H9 (cell line): ENCODE data around the gene MAPK7. TPM values are rescaled to one million over a fixed set of nuclear protein-coding genes. Genes with fewer than 3 reads are reported as not detected.

Experiments used
- DNase-seq: peaks from one replicate; pipeline ENCODE4 v3.0.0-alpha.2; 2017
- H2AFZ ChIP-seq: one replicate; pipeline ENCODE4 v1.6.1; 2013; ENCODE audit warnings: mild to moderate bottlenecking, low read length, control low read depth, moderate library complexity
- H2AK5ac ChIP-seq: 2 replicates; pipeline ENCODE4 v1.6.1; 2013; ENCODE audit warnings: low read length, control low read depth, mixed read lengths; ENCODE audit not compliant: insufficient read length
- H2BK120ac ChIP-seq: one replicate; pipeline ENCODE4 v1.6.1; 2013; ENCODE audit warnings: low read depth, mild to moderate bottlenecking, low read length, control low read depth, inconsistent platforms; ENCODE audit not compliant: poor library complexity, severe bottlenecking
- H2BK12ac ChIP-seq: 2 replicates; pipeline ENCODE4 v1.6.1; 2013; ENCODE audit warnings: low read length, control low read depth, mixed read lengths, low read depth; ENCODE audit not compliant: insufficient read length
- H2BK15ac ChIP-seq: 2 replicates; pipeline ENCODE4 v1.6.1; 2013; ENCODE audit warnings: low read depth, low read length, control low read depth
- H2BK20ac ChIP-seq: one replicate; pipeline ENCODE4 v1.6.1; 2013; ENCODE audit warnings: low read depth, mild to moderate bottlenecking, low read length, control low read depth, inconsistent platforms; ENCODE audit not compliant: poor library complexity, severe bottlenecking
- H2BK5ac ChIP-seq: 2 replicates; pipeline ENCODE4 v1.6.1; 2013; ENCODE audit warnings: low read length, control low read depth, mixed read lengths; ENCODE audit not compliant: insufficient read length
- H3K14ac ChIP-seq: 2 replicates; pipeline ENCODE4 v1.6.1; 2013; ENCODE audit warnings: low read length, control low read depth; ENCODE audit not compliant: insufficient read depth
- H3K18ac ChIP-seq: 2 replicates; pipeline ENCODE4 v1.6.1; 2013; ENCODE audit warnings: low read depth, mild to moderate bottlenecking, mixed read lengths, low read length, control low read depth; ENCODE audit not compliant: insufficient read length
- H3K23ac ChIP-seq: 2 replicates; pipeline ENCODE4 v1.6.1; 2013; ENCODE audit warnings: low read length, control low read depth, mixed read lengths, low read depth; ENCODE audit not compliant: insufficient read length
- H3K23me2 ChIP-seq: 2 replicates; pipeline ENCODE4 v1.6.1; 2013; ENCODE audit warnings: low read depth, mild to moderate bottlenecking, mixed read lengths, low read length, control low read depth; ENCODE audit not compliant: insufficient read length, poor library complexity, severe bottlenecking
- H3K27ac ChIP-seq: 2 replicates; pipeline ENCODE4 v1.5.1; 2013; ENCODE audit warnings: low read length, control low read depth, mixed read lengths, low read depth; ENCODE audit not compliant: insufficient read length
- H3K27me3 ChIP-seq: 2 replicates; pipeline ENCODE4 v1.6.1; 2013; ENCODE audit warnings: low read length, control low read depth, inconsistent platforms; ENCODE audit not compliant: insufficient read depth
- H3K4ac ChIP-seq: 2 replicates; pipeline ENCODE4 v1.6.1; 2013; ENCODE audit warnings: low read depth, mild to moderate bottlenecking, control low read depth, inconsistent platforms, low read length, moderate library complexity
- H3K4me1 ChIP-seq: 2 replicates; pipeline ENCODE4 v1.6.1; 2013; ENCODE audit warnings: low read length, control low read depth, inconsistent platforms; ENCODE audit not compliant: insufficient read depth
- H3K4me2 ChIP-seq: 2 replicates; pipeline ENCODE4 v1.6.1; 2013; ENCODE audit warnings: low read length, control low read depth, mixed read lengths; ENCODE audit not compliant: insufficient read length, insufficient read depth
- H3K56ac ChIP-seq: 2 replicates; pipeline ENCODE4 v1.6.1; 2013; ENCODE audit warnings: low read depth, mild to moderate bottlenecking, mixed read lengths, low read length, control low read depth; ENCODE audit not compliant: insufficient read length
- H3K79me1 ChIP-seq: 2 replicates; pipeline ENCODE4 v1.6.1; 2013; ENCODE audit warnings: low read depth, mild to moderate bottlenecking, moderate library complexity, low read length, control low read depth, inconsistent platforms; ENCODE audit not compliant: insufficient read depth, poor library complexity, severe bottlenecking
- H3K79me2 ChIP-seq: 2 replicates; pipeline ENCODE4 v1.6.1; 2013; ENCODE audit warnings: low read length, control low read depth, inconsistent platforms; ENCODE audit not compliant: insufficient read depth
- H3K9ac ChIP-seq: 2 replicates; pipeline ENCODE4 v1.6.1; 2013; ENCODE audit warnings: low read length, control low read depth, mixed read lengths; ENCODE audit not compliant: insufficient read length; ENCODE audit errors: extremely low read depth
- H3K9me3 ChIP-seq: one replicate; pipeline ENCODE4 v1.6.1; 2013; ENCODE audit warnings: low read depth, low read length, inconsistent platforms; ENCODE audit not compliant: control insufficient read depth
- H3T11ph ChIP-seq: one replicate; pipeline ENCODE4 v1.6.1; 2013; ENCODE audit warnings: mild to moderate bottlenecking, low read length, control low read depth, inconsistent platforms
- H4K20me1 ChIP-seq: one replicate; pipeline ENCODE4 v1.6.1; 2013; ENCODE audit not compliant: control insufficient read depth, insufficient read length, insufficient read depth
- H4K5ac ChIP-seq: 2 replicates; pipeline ENCODE4 v1.6.1; 2013; ENCODE audit warnings: low read depth, mild to moderate bottlenecking, mixed read lengths, low read length, control low read depth; ENCODE audit not compliant: insufficient read length
- H4K8ac ChIP-seq: replicated peaks from 2 replicates; pipeline ENCODE4 v1.6.1; 2013; ENCODE audit warnings: low read length, control low read depth, mixed read lengths, low read depth; ENCODE audit not compliant: insufficient read length
- H4K91ac ChIP-seq: 2 replicates; pipeline ENCODE4 v1.6.1; 2013; ENCODE audit warnings: low read depth, mild to moderate bottlenecking, moderate library complexity, mixed read lengths, low read length, control low read depth; ENCODE audit not compliant: insufficient read length
- H3K27ac Mint-ChIP-seq, 3 experiments: 2 replicates in 2 of 3; 3 replicates in 1 of 3; pipeline ENCODE4 v1.8.0; 2020 to 2021; ENCODE audit warnings: mixed read lengths in 3 of 3, mild to moderate bottlenecking in 1 of 3, moderate library complexity in 1 of 3
- H3K27me3 Mint-ChIP-seq: 2 replicates; pipeline ENCODE4 v1.8.0; 2021; ENCODE audit warnings: low read depth, mild to moderate bottlenecking, moderate library complexity, mixed read lengths
- H3K36me3 Mint-ChIP-seq, 3 experiments: 2 replicates in 2 of 3; 3 replicates in 1 of 3; pipeline ENCODE4 v1.8.0; 2020 to 2021; ENCODE audit warnings: low read depth in 3 of 3, mixed read lengths in 3 of 3; ENCODE audit not compliant: insufficient read depth in 1 of 3
- H3K4me1 Mint-ChIP-seq, 2 experiments: 2 replicates each; pipeline ENCODE4 v1.8.0; 2020; ENCODE audit warnings: mixed read lengths in 2 of 2
- H3K4me3 Mint-ChIP-seq, 2 experiments: 2 replicates in 1 of 2; 3 replicates in 1 of 2; pipeline ENCODE4 v1.8.0; 2020 to 2021; ENCODE audit warnings: mild to moderate bottlenecking in 2 of 2, mixed read lengths in 2 of 2, moderate library complexity in 1 of 2
- H3K9me3 Mint-ChIP-seq, 2 experiments: 2 replicates in 1 of 2; 3 replicates in 1 of 2; pipeline ENCODE4 v1.8.0; 2020; ENCODE audit warnings: mild to moderate bottlenecking in 2 of 2, mixed read lengths in 2 of 2, moderate library complexity in 1 of 2
- CTCF ChIP-seq: fragments of 200-600 bp; sonication (generic); conservative IDR thresholded peaks from 3 replicates; pipeline ENCODE4 v1.8.0; 2021; ENCODE audit warnings: antibody characterized with exemption, mild to moderate bottlenecking
- WGBS: extraction: QIAGEN DNeasy Blood & Tissue Kit; methylation state at CpG from one replicate; pipeline ENCODE4 v1.1.7; 2013; ENCODE audit warnings: missing lambda C conversion rate, low lambda C conversion rate, mixed read lengths; ENCODE audit not compliant: insufficient read length; ENCODE audit errors: extremely low coverage; 5-methylcytosine and 5-hydroxymethylcytosine counted together
- total RNA-seq: library from RNA; stranded (reverse); gene quantifications from 2 replicates; pipeline ENCODE4 v1.2.1, GENCODE V29; 2021

MAPK7 gene
- total RNA-seq, 1 experiment from 2014 or later: 43.8 TPM

- Histone ChIP-seq H3K4ac (no peak overlapping the region), H2BK20ac (no peak overlapping the region), H3K23ac (no peak overlapping the region), H2AK5ac (no peak overlapping the region), H3K18ac (no peak overlapping the region), H2BK15ac (no peak overlapping the region), H3K79me1 (no peaks in the 10 kb centered on the region), H2AFZ (no peak overlapping the region), H2BK120ac (no peak overlapping the region), H3K27ac (no peak overlapping the region), H3K27me3 (no peaks in the 10 kb centered on the region), H3K9me3 (no peaks in the 10 kb centered on the region), H4K8ac (no peak overlapping the region), H3K23me2 (no peaks in the 10 kb centered on the region), H3K56ac (no peak overlapping the region), H2BK12ac (no peak overlapping the region), H2BK5ac (no peak overlapping the region), H4K20me1 (no peaks in the 10 kb centered on the region), H3T11ph (no peak overlapping the region), H3K4me2 (no peak overlapping the region), H4K5ac (no peak overlapping the region), H3K14ac (no peak overlapping the region), H3K9ac (no peak overlapping the region), H3K4me1 (peaks cover 2% of the 10 kb centered on the region; the same call in 1 of the 2 replicates), H4K91ac (no peak overlapping the region), H3K79me2 (no peaks in the 10 kb centered on the region)
- Mint-ChIP-seq H3K4me3 (no peak overlapping the region), H3K4me1 (peaks cover 4 to 24% of the 10 kb centered on the region in 2 experiments), H3K9me3 (no peaks in the 10 kb centered on the region; a peak in 1 of 5 replicates), H3K27me3 (no peaks in the 10 kb centered on the region), H3K36me3 (peaks cover 0 to 6% (median 5%) of the 10 kb centered on the region in 3 experiments; a peak in 3 of 7 replicates), H3K27ac (no peak overlapping the region; a peak in 1 of 7 replicates)
- no peak for TF ChIP-seq CTCF
- no peak for DNase-seq
- WGBS: no CpG with 5 or more reads among the region's 16 CpGs
Observed at GRCh38 chr17:19369107-19369778, 9.1 kb upstream of the MAPK7 start.
